HG03103 (cell line): Measurements from ENCODE around the gene NEK11.
A peak's percentile ranks its signal among the peaks of the same experiment; 100 is the strongest.

Source experiments
- ATAC-seq: cut with Tn5 transposase; IDR thresholded peaks from one replicate; pipeline ENCODE4 v1.9.1; 2021; ENCODE audit warnings: low read depth; ENCODE audit not compliant: unreplicated experiment

NEK11 gene, protein sequence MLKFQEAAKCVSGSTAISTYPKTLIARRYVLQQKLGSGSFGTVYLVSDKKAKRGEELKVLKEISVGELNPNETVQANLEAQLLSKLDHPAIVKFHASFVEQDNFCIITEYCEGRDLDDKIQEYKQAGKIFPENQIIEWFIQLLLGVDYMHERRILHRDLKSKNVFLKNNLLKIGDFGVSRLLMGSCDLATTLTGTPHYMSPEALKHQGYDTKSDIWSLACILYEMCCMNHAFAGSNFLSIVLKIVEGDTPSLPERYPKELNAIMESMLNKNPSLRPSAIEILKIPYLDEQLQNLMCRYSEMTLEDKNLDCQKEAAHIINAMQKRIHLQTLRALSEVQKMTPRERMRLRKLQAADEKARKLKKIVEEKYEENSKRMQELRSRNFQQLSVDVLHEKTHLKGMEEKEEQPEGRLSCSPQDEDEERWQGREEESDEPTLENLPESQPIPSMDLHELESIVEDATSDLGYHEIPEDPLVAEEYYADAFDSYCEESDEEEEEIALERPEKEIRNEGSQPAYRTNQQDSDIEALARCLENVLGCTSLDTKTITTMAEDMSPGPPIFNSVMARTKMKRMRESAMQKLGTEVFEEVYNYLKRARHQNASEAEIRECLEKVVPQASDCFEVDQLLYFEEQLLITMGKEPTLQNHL

DNA sequence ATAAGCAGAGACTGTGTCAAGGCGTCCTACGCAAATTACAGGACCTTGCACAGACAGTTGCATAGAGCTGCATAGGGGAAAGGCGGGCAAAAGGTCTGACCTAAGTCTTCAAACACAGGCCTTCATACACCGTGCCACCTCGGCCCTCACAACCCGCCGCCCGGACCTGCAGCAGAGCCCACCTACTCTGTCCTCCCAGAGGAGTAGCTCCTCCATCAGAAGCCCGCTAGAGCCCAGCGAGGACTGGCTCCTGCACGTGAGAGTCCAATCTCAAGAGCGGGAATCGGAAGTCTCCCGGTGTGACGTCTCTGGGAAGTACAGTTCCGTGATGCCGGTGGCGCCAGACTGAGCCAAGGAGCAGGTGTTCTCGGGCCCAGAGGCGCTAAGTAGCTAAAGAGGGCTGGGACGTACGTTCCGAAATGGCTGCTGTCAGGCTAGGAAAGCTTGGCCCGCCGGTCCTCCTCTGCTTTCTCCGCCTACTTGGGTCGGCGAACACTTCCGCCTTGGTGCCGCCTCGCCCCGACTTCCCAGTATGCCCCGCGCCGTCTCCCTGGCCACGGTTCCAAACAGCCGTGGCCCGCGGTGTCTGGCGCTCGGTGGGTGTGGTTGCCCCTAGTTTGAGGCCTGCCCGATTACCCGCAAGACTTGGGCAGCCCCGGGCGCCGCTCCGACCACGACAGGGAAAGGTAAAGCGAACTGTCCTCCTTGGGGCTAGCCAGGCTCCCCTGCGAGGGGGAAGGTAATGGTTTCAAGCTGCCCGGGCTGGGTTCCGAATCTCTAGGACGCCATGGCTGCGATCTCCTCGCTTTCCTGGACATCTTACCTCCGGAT lies at the start of gene NEK11, which contains the start of gene ASTE1:
Gene NEK11, plus strand, starts transcription at position 557 of the 831 bp plus-strand sequence. CDS start 2,832 bp downstream, outside the sequence.
Gene ASTE1, minus strand, starts transcription at position 505 of the 831 bp plus-strand sequence. CDS start 1,519 bp downstream, outside the sequence.
- peak; percentile 98 for ATAC-seq

DNA sequence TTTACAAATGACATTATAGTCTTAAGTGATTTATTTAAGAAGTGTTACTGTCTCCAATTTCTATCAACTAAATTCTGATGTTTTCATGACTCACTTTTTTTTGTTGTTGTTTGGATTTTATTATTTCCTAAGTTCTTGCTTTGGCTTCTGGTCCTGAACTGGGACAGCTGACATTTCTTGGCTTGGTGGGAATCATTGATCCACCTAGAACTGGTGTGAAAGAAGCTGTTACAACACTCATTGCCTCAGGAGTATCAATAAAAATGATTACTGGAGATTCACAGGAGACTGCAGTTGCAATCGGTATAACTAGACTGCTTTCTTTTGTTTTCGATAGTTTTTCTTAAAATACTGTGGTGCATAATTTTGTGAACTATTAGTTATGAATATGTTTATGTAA lies 47.6 kb upstream of the NEK11 start:
- no peak for ATAC-seq

DNA sequence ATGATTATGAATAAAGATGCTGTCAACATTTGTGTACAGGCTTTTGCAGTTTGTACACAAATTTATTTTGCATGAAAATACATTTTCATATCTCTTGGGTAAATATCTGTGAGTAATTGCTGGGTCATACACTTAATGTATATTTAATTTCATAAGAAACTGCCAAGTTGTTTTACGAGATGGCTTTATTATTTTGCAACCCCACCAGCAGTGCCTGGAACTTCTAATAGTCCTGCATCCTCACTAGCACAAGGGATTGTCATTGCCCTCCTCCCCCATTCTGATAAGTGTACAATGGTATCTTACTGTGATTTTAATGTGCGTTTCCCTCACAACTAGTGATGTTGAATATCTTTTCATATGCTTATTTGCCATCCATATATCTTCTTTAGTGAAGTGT lies 45.2 kb upstream of the NEK11 start:
- no peak for ATAC-seq

DNA sequence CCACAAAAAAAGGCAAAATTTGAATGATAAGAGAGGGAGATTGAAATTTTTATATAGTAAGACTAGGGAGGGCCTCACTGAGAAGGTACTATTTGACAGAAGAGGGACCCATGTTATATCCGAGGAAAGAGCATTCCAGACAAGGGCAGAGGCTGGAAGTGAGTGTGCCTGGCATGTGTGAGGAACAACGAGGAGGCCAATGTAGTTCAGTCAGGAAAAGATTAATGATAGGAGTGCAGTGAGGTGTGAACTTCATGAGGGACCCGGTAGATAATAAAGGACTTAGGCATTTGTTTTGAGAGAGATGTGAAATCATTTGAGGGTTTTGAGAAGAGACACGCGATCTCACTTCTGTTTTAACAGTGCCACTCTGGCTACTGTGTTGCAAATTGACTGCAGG lies 36.4 kb upstream of the NEK11 start:
- ATAC-seq, result no peak

DNA sequence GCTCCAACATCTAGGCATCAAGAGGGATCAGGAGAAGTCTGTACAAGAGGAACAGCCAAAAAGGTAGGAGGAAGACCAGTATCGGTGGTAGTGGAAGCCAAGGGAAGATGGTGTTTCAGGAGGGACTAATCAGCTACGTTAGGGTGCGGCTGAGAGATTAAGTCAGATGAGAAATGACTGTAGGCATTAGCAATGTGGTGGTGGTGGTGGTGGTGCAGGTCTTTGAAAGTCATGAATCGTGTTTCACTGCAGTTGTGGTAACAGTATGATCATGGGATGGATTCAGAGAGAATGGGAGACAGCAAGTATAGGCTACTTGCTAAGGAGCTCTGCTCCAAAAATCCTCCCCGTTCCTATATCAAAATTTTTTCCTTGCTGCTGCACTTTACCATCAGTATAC lies 35.6 kb upstream of the NEK11 start:
- no peak for ATAC-seq

DNA sequence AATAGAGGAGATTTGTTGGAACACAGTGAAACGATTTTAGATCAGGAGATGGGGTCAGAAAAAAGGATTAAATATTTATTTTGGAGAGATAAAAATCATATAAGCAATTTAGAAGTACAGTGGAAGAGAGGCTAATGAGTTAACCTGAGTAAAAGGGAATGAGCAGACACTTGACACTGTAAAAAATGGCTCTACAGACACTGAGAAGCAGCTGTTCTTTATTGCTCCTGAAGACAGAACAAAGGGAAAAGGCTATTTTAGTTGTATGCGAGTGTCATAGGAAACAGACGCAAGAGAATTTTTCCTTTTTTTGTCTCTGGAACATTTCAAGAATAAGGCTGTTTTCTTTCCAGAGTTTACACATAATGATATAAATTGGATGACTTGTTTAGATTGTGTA lies 34.3 kb upstream of the NEK11 start:
- ATAC-seq, result no peak

DNA sequence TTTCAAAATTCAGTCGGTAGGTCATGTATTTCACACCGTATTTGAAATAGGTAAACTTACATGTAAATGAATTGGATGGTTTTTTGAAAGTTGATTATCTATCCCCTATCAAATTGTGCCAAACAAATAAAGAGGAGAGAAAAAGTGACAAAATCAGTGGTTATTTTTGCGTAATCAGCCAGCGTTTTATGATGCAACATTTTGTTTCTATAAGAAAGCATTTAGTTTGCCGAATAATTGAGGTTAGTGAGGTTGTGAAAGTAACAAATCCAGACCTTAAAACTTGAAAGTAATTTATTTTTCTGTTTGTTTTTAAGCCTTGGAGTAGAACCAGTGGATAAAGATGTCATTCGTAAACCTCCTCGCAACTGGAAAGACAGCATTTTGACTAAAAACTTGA lies 29.4 kb upstream of the NEK11 start:
- no peak for ATAC-seq

DNA sequence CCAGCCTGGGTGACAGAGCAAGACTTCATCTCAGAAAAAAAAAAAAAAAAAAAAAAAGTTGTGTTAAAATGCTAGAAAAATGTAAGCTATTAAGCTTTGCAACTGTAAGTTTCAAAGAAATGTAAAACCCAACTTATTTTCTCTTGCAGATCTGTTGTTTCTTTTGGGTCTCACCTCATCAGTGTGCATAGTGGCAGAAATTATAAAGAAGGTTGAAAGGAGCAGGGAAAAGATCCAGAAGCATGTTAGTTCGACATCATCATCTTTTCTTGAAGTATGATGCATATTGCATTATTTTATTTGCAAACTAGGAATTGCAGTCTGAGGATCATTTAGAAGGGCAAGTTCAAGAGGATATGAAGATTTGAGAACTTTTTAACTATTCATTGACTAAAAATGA lies 25.6 kb upstream of the NEK11 start:
- ATAC-seq, result no peak

DNA sequence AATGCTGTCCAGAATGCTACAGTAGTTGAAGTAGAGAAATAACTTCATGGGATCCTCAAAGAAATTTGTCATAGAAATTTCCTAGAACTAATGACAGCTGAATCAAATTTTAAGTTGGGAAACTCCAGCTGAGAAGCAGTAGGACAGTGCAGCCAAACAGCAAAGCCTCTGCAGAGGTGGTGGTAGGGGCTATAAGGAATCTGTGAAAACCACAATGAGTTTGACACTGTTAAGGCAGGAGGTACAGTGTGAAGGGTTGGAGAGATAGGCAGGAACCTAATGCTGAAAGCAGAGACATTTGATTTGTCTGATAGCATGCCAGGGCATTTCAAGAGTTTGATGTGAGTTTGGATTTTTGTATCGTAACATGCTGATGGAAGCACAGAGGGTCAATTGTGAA lies 22.1 kb upstream of the NEK11 start:
- no peak for ATAC-seq

DNA sequence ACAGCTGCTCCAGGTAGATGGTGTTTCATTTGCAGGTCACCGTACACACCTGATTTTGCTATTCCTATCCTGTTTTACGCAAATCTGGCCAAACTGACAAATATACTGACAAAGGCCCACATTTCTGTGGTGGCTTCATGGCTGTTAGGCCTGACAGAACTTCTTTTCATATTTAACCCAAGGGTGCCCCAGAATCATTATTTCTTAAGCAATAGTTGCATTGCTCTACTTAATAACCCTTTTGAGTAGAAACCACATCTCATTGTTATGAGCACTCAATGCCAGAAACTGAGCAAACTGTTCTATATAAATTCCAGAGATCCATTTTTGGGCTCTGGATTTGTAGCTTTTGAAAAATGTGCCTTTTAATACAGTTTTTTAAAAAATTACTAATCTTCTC lies 19.4 kb upstream of the NEK11 start:
- no peak for ATAC-seq

DNA sequence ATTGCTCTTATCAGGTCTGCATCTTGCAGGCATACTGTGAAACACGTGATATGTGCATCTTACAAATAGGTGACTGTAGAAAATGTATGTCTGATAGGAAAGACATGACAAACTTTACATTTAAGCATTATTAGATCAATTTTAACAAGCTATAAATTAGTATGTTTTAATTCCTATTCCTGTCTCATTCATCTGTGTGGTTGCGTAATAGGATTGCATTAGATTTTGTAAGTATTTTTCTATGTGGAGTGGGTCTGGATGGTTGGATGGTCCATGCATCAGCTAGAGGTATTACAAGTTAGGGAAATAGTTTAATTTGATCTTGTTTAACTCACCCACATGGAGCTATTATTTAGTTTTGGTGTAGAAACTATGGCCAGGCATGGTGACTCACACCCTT lies 18.9 kb upstream of the NEK11 start:
- no peak for ATAC-seq

DNA sequence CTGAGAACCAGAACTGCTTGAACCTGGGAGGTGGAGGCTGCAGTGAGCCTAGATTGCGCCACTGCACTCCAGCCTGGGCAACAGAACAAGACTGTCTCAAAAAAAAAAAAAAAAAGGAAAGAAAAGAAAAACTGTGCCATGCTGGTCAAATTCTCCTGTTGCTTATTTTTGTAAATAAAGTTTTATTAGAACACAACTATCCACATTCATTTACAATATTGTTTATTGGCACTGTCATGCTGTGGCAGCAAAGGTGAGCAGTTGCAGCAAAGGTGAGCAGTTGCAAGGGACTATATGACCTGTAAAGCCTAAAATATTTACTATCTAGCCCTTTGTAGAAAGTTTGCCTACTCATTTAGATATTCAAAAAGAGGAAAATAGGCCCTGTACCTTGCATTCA lies 18.4 kb upstream of the NEK11 start:
- no peak for ATAC-seq

DNA sequence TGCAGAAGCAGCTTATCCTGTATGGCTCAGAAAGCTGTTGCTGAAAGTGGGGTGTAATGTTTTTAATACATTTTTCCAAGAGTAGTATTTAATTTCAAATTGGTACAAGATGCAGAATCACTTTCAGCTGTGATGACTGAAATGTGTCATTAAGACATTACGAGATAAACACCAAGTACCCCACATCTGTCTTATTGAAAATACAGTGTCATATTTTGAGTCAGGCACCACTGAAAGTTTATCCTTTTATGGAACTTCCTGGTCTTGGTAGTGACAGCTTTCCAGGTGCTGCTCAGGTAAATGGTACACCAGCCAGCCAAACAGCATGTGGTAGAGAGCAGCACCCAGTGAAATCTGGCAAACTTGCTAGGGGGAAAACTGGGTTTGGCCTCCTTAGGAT lies 17.0 kb upstream of the NEK11 start:
- no peak for ATAC-seq

DNA sequence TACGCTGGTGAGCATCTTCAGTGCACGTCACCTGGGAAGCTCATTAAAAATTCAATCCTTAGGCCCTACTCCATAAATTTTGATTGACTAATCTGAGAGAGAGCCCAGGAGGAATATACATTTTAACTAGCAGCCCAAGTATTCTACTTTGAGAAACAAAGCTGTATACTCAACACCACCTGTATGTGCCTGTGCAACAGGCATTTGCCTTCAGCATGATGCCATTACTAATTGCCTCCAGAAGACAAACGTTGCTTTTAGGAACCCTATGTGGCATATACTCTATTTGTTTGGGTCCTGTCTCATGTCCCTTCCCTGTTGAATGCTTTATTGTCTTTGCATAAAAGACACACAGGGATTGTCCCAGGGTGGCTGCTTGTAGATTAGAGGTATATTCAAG lies 7.7 kb upstream of the NEK11 start:
- no peak for ATAC-seq

DNA sequence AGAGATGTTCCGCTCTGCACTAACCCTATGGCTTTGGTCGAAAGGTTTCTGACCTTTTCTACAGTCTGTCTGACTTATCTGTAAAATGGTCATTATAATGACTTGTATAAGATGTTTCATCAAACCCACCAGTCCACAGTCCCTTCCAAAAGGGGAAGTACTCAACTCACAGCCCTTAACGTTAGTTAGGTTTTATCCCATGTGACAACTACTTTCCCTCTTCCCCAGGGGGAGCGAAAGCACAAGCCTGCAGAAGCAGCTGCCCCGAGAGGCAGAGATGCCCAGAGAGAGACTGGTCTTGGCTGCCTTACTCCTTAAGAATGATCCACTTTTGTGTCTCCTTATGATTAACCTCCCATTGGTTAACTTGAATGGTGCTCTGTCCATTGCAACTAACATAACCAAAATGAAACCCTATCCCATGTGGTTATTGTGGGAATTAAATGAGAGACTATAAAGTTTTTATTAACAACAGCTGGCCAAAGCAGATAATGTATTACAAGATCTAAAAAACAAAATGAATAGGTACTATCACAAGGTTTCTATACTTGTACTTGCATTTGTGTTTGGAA lies 6.5 kb upstream of the NEK11 start:
- ATAC-seq, result no peak

DNA sequence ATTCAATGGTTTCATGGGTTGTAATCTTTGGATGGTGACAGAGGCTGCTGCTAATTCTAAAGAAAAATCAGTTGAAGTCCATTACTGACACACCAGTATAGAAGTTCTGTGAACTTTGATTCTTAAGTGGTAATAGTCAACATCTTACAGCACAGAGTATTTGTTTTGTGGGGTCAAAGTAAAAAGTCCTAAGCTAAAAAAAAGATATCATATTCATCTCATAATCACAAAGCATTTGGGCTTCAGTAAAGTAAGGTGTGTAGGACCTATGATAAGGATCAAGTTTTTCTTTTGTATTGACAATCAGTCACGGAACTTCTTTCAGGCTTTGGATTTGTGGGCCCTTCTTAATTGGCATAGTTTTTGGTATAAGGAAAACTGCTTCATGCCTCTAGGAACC lies 1.1 kb upstream of the NEK11 start:
- no peak for ATAC-seq

DNA sequence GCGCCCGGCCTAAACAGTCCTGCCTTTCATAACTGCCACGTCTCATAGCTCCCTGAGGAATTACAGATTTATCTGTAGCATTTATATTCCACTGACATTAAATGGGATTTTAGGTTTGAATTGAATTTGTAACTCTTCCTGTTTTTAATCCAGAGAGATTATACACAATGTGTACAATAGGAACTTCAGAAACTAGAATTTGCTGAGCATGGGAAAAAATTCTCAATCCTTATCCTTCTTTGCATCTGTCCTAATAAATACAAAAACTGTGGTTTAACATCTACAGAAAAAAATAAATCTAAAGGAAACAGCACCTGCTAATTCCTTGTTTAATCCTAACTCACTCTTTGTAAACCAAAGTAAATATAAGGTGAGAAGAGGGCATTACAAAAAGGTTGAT lies 2.2 kb downstream of the NEK11 start:
- no peak for ATAC-seq

DNA sequence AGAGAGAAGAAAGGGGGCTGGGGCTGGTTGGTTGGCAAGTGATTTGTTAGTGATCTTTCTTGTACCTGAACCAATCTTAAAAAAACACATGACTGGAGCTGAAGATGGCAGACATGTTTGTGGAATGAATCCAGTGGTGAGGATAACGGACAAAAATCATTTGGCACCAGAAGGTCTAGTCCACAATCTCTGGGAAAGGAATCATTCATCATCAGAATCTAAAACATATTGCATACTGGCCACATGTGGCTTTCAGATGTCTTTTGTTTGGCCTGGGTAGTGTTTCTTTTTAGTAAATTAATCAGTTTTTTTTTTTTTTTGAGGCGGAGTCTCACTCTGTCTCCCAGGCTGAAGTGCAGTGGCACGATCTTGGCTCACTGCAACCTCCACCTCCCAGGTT lies 5.0 kb downstream of the NEK11 start:
- no peak for ATAC-seq

DNA sequence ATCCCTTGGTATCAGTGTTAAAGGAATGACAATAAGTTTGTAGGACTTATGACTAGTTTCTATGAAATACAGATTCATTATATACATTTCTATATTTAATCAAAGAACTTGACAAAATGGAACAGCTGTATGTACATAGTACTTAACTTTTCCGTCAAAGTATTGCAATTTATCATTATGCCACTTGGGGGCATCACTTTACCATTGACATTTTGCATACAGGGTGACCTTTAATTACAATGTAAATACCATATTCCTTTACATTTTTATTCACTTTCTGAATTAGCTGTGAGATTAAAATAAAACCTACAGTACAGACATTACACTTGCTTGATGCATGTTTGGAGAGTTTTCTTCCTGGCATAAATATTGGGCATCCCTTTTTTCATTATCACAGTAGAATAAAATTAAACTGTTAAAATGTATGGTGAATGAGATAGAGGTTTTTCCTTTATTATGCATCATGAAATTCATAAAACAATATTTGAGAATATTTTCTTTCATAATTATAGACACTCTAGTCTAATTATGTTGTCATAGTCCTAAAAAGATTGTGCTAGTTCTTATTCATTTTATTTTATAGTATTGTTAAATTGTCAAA lies 6.9 kb downstream of the NEK11 start:
- peak; percentile 54 for ATAC-seq

DNA sequence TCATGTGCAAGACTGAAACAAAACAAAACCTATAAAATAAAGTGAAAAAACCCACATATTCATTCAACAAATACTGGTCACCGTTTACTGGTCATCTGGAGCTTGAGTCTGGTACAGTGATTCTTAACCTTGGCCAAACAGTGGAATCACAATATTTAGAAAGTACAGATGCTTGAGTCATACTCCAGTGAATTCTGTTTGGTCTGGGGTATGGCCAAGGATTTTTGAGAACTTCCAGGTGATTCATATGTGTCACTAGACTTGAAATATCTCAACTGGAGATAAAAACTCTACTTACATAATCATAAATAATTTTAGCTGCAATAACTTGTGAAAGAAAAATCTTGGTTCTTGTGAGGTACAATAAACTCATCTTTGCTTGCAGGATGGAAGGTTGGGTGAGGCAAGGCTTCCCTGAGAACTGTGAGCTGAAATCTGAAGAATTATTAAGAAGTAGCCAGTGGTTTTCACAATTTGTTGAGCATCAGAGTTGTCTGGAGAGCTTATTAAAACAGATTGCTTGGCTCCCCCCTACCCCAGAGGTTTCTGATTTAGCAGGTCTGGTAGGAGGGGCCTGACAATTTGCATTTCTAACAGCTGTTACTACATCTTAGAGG lies 9.6 kb downstream of the NEK11 start:
- ATAC-seq, result no peak
